Measurements from ENCODE around the gene CCT7. TPM values are rescaled to one million over a fixed set of nuclear protein-coding genes. Genes with fewer than 3 reads are reported as not detected.

Gene CCT7
- total RNA-seq, 2 donors from 2014 or later, result 347 to 391 TPM

DNA sequence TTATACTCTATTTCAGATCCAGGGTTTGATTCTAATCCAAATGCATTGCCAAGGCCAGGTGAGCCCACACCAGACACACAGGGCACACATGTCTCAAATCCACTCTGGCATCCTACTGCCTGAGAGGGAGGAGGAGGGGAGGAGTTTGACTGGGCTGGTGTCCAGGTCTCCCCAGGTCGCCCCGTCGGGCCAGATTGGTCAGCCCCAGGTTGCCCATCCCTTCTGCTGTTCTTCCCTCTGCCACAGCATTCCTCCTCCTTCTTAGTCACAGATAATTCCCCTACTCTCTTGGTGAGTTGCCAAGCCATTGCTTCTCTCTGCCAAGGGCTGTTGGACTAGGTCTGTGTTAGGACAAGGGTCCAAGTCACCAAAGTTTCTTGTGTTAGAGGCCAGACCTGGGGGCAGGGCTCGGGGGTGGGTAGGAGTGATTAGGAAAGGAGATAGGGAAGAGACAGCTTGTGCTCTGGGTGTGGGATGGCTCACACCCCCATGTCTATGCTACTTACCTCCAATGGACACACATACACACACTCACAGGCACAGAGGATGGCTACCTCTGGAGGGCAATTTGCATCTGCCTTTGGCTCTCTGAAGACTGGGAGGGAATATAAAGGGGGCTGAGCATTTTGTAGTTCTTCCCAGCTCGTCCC lies 61.8 kb downstream of the CCT7 start:
- Histone ChIP-seq H3K36me3 (ENCODE audit: control insufficient read depth, insufficient read depth, low read length) (no peaks in the 10 kb centered on the region), H3K9ac (ENCODE audit: extremely low read depth, low read length, poor library complexity, severe bottlenecking) (no peak overlapping the region), H3K9me3 (ENCODE audit: control insufficient read depth, low read length) (no peaks in the 10 kb centered on the region), H3K27ac (ENCODE audit: low read depth, low read length) (no peak overlapping the region), H3K4me3 (ENCODE audit: low read length) (no peak overlapping the region), H3K27me3 (ENCODE audit: control insufficient read depth, insufficient read depth, low read length, poor library complexity, severe bottlenecking) (peaks cover 95% of the 10 kb centered on the region), H3K4me1 (ENCODE audit: control insufficient read depth, insufficient read depth, low read length) (peaks cover 4% of the 10 kb centered on the region)
- Mint-ChIP-seq H3K36me3 (ENCODE audit: low read depth) (no peaks in the 10 kb centered on the region), H3K9me3 (no peaks in the 10 kb centered on the region), H3K27ac (no peak overlapping the region), H3K4me3 (no peak overlapping the region), H3K4me1 (no peaks in the 10 kb centered on the region), H3K27me3 (ENCODE audit: insufficient read depth) (peaks cover 83% of the 10 kb centered on the region)
- 66 to 74% methylated on average over 3 of the region's 5 CpGs for WGBS, 2 experiments (ENCODE audit: insufficient coverage in 1 of 2, insufficient read length in 1 of 2)
- TF ChIP-seq, protein P1, sequence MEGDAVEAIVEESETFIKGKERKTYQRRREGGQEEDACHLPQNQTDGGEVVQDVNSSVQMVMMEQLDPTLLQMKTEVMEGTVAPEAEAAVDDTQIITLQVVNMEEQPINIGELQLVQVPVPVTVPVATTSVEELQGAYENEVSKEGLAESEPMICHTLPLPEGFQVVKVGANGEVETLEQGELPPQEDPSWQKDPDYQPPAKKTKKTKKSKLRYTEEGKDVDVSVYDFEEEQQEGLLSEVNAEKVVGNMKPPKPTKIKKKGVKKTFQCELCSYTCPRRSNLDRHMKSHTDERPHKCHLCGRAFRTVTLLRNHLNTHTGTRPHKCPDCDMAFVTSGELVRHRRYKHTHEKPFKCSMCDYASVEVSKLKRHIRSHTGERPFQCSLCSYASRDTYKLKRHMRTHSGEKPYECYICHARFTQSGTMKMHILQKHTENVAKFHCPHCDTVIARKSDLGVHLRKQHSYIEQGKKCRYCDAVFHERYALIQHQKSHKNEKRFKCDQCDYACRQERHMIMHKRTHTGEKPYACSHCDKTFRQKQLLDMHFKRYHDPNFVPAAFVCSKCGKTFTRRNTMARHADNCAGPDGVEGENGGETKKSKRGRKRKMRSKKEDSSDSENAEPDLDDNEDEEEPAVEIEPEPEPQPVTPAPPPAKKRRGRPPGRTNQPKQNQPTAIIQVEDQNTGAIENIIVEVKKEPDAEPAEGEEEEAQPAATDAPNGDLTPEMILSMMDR (conservative IDR thresholded peaks at IDR 0.05), result no peak
- DNase-seq, result no peak

DNA sequence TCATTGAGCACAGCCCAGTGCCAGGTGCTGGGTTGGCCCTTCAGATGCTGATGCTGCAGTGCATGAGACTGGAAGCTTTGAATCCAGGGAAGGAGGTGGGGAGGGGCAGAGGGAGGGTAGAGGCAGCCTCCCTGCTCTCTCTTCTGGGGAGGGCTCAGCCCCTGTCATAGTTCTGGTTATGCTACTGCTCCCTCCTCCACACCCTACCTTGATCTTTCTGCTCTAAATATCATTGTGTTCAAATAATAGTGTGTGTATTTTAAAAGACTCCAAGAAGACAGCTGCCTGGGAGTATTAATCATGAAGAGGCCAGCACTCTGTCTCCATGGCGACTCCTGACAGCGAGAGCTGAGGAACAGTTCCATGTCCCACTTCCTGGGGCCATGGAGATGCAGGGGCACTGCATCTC lies 63.0 kb downstream of the CCT7 start:
- H3K36me3 ChIP-seq (ENCODE audit: control insufficient read depth, insufficient read depth, low read length), result no peaks in the 10 kb centered on the region
- peaks cover 94% of the 10 kb centered on the region for H3K27me3 ChIP-seq (ENCODE audit: control insufficient read depth, insufficient read depth, low read length, poor library complexity, severe bottlenecking)
- DNase-seq, result no peak
- Mint-ChIP-seq H3K36me3 (ENCODE audit: low read depth) (no peaks in the 10 kb centered on the region), H3K9me3 (no peaks in the 10 kb centered on the region), H3K4me1 (no peaks in the 10 kb centered on the region), H3K27ac (no peak overlapping the region), H3K4me3 (no peak overlapping the region), H3K27me3 (ENCODE audit: insufficient read depth) (peaks cover 79% of the 10 kb centered on the region)
- H3K27ac ChIP-seq (ENCODE audit: low read depth, low read length), result no peak overlapping the region
- H3K9me3 ChIP-seq (ENCODE audit: control insufficient read depth, low read length), result no peaks in the 10 kb centered on the region
- no peak overlapping the region for H3K9ac ChIP-seq (ENCODE audit: extremely low read depth, low read length, poor library complexity, severe bottlenecking)
- peaks cover 4% of the 10 kb centered on the region for H3K4me1 ChIP-seq (ENCODE audit: control insufficient read depth, insufficient read depth, low read length)
- WGBS, 2 experiments (ENCODE audit: insufficient coverage in 1 of 2, insufficient read length in 1 of 2), result 35 to 42% methylated on average over 2 of the region's 2 CpGs
- H3K4me3 ChIP-seq (ENCODE audit: low read length), result no peak overlapping the region
- TF ChIP-seq, protein P1 (conservative IDR thresholded peaks at IDR 0.05), result no peak

DNA sequence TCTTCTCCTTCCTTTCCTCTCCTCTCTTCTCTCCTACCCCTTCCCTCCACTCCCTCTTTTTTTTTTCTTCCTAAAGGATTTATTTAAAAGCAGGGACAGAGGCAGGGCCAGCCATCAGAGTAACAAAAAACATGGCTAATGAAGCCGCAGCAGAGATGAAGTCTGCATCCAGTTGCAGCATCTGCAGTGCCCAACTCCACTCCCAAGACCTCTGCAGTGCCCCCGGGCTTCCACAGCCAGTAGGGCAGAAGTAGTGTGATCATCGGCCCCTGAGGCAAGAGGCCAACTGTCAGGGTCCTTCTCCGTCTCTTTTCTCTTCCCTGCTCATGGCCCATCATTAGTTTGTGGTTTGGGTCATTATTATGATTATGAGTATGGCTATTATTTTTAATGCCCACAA lies 63.5 kb downstream of the CCT7 start:
- no peaks in the 10 kb centered on the region for H3K9me3 ChIP-seq (ENCODE audit: control insufficient read depth, low read length)
- H3K9ac ChIP-seq (ENCODE audit: extremely low read depth, low read length, poor library complexity, severe bottlenecking), result no peak overlapping the region
- no peaks in the 10 kb centered on the region for H3K4me1 Mint-ChIP-seq
- TF ChIP-seq, protein P1 (conservative IDR thresholded peaks at IDR 0.05), result peak; percentile 15
- no peak overlapping the region for H3K4me3 ChIP-seq (ENCODE audit: low read length)
- no peaks in the 10 kb centered on the region for H3K9me3 Mint-ChIP-seq
- H3K36me3 ChIP-seq (ENCODE audit: control insufficient read depth, insufficient read depth, low read length), result no peaks in the 10 kb centered on the region
- peaks cover 3% of the 10 kb centered on the region for H3K4me1 ChIP-seq (ENCODE audit: control insufficient read depth, insufficient read depth, low read length)
- no peaks in the 10 kb centered on the region for H3K36me3 Mint-ChIP-seq (ENCODE audit: low read depth)
- 77 to 83% methylated on average over 1 to 4 of the region's 4 CpGs for WGBS, 2 experiments (ENCODE audit: insufficient coverage in 1 of 2, insufficient read length in 1 of 2)
- H3K27me3 ChIP-seq (ENCODE audit: control insufficient read depth, insufficient read depth, low read length, poor library complexity, severe bottlenecking), result peaks cover 90% of the 10 kb centered on the region
- no peak overlapping the region for H3K27ac ChIP-seq (ENCODE audit: low read depth, low read length)
- H3K27ac Mint-ChIP-seq, result no peak overlapping the region
- peaks cover 79% of the 10 kb centered on the region for H3K27me3 Mint-ChIP-seq (ENCODE audit: insufficient read depth)
- H3K4me3 Mint-ChIP-seq, result no peak overlapping the region
- DNase-seq, result no peak

Data from endodermal cell (in vitro differentiated cells).